Kidney epithelial cell (primary cell): ENCODE results near the gene MED13L. TPM values are rescaled to one million over a fixed set of nuclear protein-coding genes. Genes with fewer than 3 reads are reported as not detected.

Experiments used
- DNase-seq: peaks from one replicate; pipeline ENCODE4 v3.0.0-alpha.2; 2010; ENCODE audit warnings: low read depth
- H3K27me3 ChIP-seq: 2 replicates; pipeline ENCODE4 v1.6.0; 2011; ENCODE audit warnings: low read length; ENCODE audit not compliant: control insufficient read depth, insufficient read depth
- H3K36me3 ChIP-seq: 2 replicates; pipeline ENCODE4 v1.5.1; 2011; ENCODE audit warnings: low read length; ENCODE audit not compliant: control insufficient read depth, insufficient read depth
- H3K4me3 ChIP-seq: 2 replicates; pipeline ENCODE4 v1.5.1; 2011; ENCODE audit warnings: low read depth, mild to moderate bottlenecking, control low read depth, low read length
- CTCF ChIP-seq: IDR thresholded peaks from 2 replicates; pipeline ENCODE4 v1.5.1; 2011; ENCODE audit warnings: mild to moderate bottlenecking, moderate library complexity, low read length, control low read depth, inconsistent platforms; ENCODE audit not compliant: insufficient read depth, poor library complexity, severe bottlenecking
- total RNA-seq: library from RNA; depleted of rRNA; stranded (reverse); fragments of >200 nt; gene quantifications from 2 replicates; pipeline ENCODE4 v1.2.3, GENCODE V29; 2015

MED13L gene
- total RNA-seq, 1 donor from 2014 or later: 45.9 TPM

GRCh38 chr12:116200812-116201211, 76.7 kb downstream of the MED13L start:
- Histone ChIP-seq H3K27me3 (no peaks in the 10 kb centered on the region), H3K4me3 (no peak overlapping the region), H3K36me3 (no peaks in the 10 kb centered on the region)
- no peak for DNase-seq
- TF ChIP-seq CTCF: no peak

GRCh38 chr12:116199160-116199706, 78.3 kb downstream of the MED13L start:
- Histone ChIP-seq H3K27me3 (no peaks in the 10 kb centered on the region), H3K36me3 (no peaks in the 10 kb centered on the region), H3K4me3 (no peak overlapping the region)
- no peak for TF ChIP-seq CTCF
- no peak for DNase-seq

- Histone ChIP-seq H3K27me3 (no peaks in the 10 kb centered on the region), H3K4me3 (no peak overlapping the region), H3K36me3 (no peaks in the 10 kb centered on the region)
- no peak for DNase-seq
- TF ChIP-seq CTCF: no peak
Measured at GRCh38 chr12:116196752-116197718, 80.5 kb downstream of the MED13L start.

GRCh38 chr12:116196226-116196625, 81.3 kb downstream of the MED13L start:
- H3K36me3 ChIP-seq: no peaks in the 10 kb centered on the region
- no peak for DNase-seq
- no peak overlapping the region for H3K4me3 ChIP-seq
- TF ChIP-seq CTCF: no peak
- H3K27me3 ChIP-seq: no peaks in the 10 kb centered on the region

- no peak for DNase-seq
- Histone ChIP-seq H3K27me3 (no peaks in the 10 kb centered on the region), H3K4me3 (no peak overlapping the region), H3K36me3 (no peaks in the 10 kb centered on the region)
- no peak for TF ChIP-seq CTCF
Measured at GRCh38 chr12:116194935-116195431, 82.5 kb downstream of the MED13L start.
